Activated CD4-positive, CD25-positive, alpha-beta regulatory T cell (primary cell): Measurements from ENCODE around the gene MARCHF3.
"Not testable (repeated sequence)": the region's sequence is repeated elsewhere in the genome, so short reads cannot be mapped to it uniquely, and the experiment has no call there.

Experiments used
- DNase-seq, 4 experiments: peaks; one replicate each; lab custom pipeline; 2025; lab: John Stamatoyannopoulos, UW

MARCHF3 gene

GRCh38 chr5:126954981-126955380 lies 75.4 kb downstream of the MARCHF3 start:
- DNase-seq: no peak

GRCh38 chr5:126953640-126954039 lies 76.7 kb downstream of the MARCHF3 start:
- DNase-seq: no peak

- DNase-seq: no peak
Observed at GRCh38 chr5:126949475-126949874, 80.9 kb downstream of the MARCHF3 start.

GRCh38 chr5:126948453-126948852 lies 81.9 kb downstream of the MARCHF3 start:
- no peak for DNase-seq

- DNase-seq: no peak
Observed at GRCh38 chr5:126948011-126948355, 82.4 kb downstream of the MARCHF3 start.

- no peak for DNase-seq
Observed at GRCh38 chr5:126947146-126948010, 83.0 kb downstream of the MARCHF3 start.

GRCh38 chr5:126942908-126943307 lies 87.5 kb downstream of the MARCHF3 start:
- DNase-seq: not testable (repeated sequence)

- no peak for DNase-seq
Observed at GRCh38 chr5:126941403-126941802, 89.0 kb downstream of the MARCHF3 start.

- DNase-seq: no peak
Observed at GRCh38 chr5:126939887-126940286, 90.5 kb downstream of the MARCHF3 start.

GRCh38 chr5:126938466-126938865 lies 91.9 kb downstream of the MARCHF3 start:
- no peak for DNase-seq

- DNase-seq: no peak
Observed at GRCh38 chr5:126937771-126938170, 92.6 kb downstream of the MARCHF3 start.

GRCh38 chr5:126936775-126937418 lies 93.5 kb downstream of the MARCHF3 start:
- no peak for DNase-seq

- DNase-seq: no peak
Observed at GRCh38 chr5:126931963-126932660, 98.2 kb downstream of the MARCHF3 start.

- DNase-seq: no peak
Observed at GRCh38 chr5:126928041-126928440, 102.3 kb downstream of the MARCHF3 start.

GRCh38 chr5:126927429-126927828 lies 102.9 kb downstream of the MARCHF3 start:
- DNase-seq: no peak

GRCh38 chr5:126926187-126926586 lies 104.2 kb downstream of the MARCHF3 start:
- no peak for DNase-seq

- DNase-seq: no peak
Observed at GRCh38 chr5:126925482-126925881, 104.9 kb downstream of the MARCHF3 start.

- no peak for DNase-seq
Observed at GRCh38 chr5:126924331-126925033, 105.9 kb downstream of the MARCHF3 start.

GRCh38 chr5:126921241-126922091 lies 108.9 kb downstream of the MARCHF3 start:
- DNase-seq: no peak

GRCh38 chr5:126920291-126920690 lies 110.1 kb downstream of the MARCHF3 start:
- no peak for DNase-seq

- no peak for DNase-seq
Observed at GRCh38 chr5:126919566-126919965, 110.8 kb downstream of the MARCHF3 start.
